HepG2 (cell line): Measurements from ENCODE around the gene TRIM67. TPM values are rescaled to one million over a fixed set of nuclear protein-coding genes. Genes with fewer than 3 reads are reported as not detected.

Experiments used
- ARID5B ChIP-seq: IDR thresholded peaks from 2 replicates; pipeline ENCODE4 v1.4.0; 2020; ENCODE audit warnings: mild to moderate bottlenecking, missing genetic modification reagents
- BATF2 ChIP-seq: sonication (generic); formaldehyde crosslinking; IDR thresholded peaks from 2 replicates; pipeline ENCODE4 v1.8.0; 2022; ENCODE audit warnings: mild to moderate bottlenecking, missing genetic modification reagents, moderate library complexity
- CERS6 ChIP-seq: sonication (generic); formaldehyde crosslinking; IDR thresholded peaks from 2 replicates; pipeline ENCODE4 v1.5.0; 2020; ENCODE audit warnings: missing genetic modification reagents
- CREB3 ChIP-seq: sonication (generic); formaldehyde crosslinking; IDR thresholded peaks from 2 replicates; pipeline ENCODE4 v1.5.0; 2020; ENCODE audit warnings: missing genetic modification reagents
- GTF2F1 ChIP-seq: fragments of 150-350 bp; IDR thresholded peaks from 2 replicates; pipeline ENCODE4 v1.6.1; 2014; ENCODE audit warnings: low read length
- HNF4A ChIP-seq: sonication (generic); formaldehyde crosslinking; IDR thresholded peaks from 2 replicates; pipeline ENCODE4 v1.4.0; 2020; ENCODE audit warnings: missing genetic modification reagents
- KDM1A ChIP-seq: IDR thresholded peaks from 2 replicates; pipeline ENCODE4 v1.6.1; 2016; ENCODE audit warnings: missing compliant biosample characterization
- MTF1 ChIP-seq: sonication (generic); formaldehyde crosslinking; IDR thresholded peaks from 2 replicates; pipeline ENCODE4 v1.5.0; 2020; ENCODE audit warnings: missing genetic modification reagents
- RARA ChIP-seq: IDR thresholded peaks from 2 replicates; pipeline ENCODE4 v1.6.1; 2016; ENCODE audit warnings: missing genetic modification reagents, missing compliant biosample characterization
- RARG ChIP-seq: sonication (generic); formaldehyde crosslinking; IDR thresholded peaks from 2 replicates; pipeline ENCODE4 v1.4.0; 2020; ENCODE audit warnings: low read depth, mild to moderate bottlenecking, missing genetic modification reagents
- RORA ChIP-seq: sonication (generic); formaldehyde crosslinking; IDR thresholded peaks from 2 replicates; pipeline ENCODE4 v1.5.0; 2020; ENCODE audit warnings: mild to moderate bottlenecking, missing genetic modification reagents, moderate library complexity
- ZBTB25 ChIP-seq: IDR thresholded peaks from 2 replicates; pipeline ENCODE4 v1.6.1; 2018; ENCODE audit warnings: missing genetic modification reagents
- ZFP36L1 ChIP-seq: sonication (generic); formaldehyde crosslinking; IDR thresholded peaks from 2 replicates; pipeline ENCODE4 v1.8.0; 2022; ENCODE audit warnings: mild to moderate bottlenecking, missing genetic modification reagents, moderate library complexity
- ZNF121 ChIP-seq: sonication (generic); formaldehyde crosslinking; IDR thresholded peaks from 2 replicates; pipeline ENCODE4 v1.5.0; 2020; ENCODE audit warnings: mild to moderate bottlenecking, missing genetic modification reagents
- ZNF34 ChIP-seq: sonication (generic); formaldehyde crosslinking; IDR thresholded peaks from 2 replicates; pipeline ENCODE4 v1.4.0; 2020; ENCODE audit warnings: mild to moderate bottlenecking, missing genetic modification reagents, borderline replicate concordance
- ZNF770 ChIP-seq: sonication (generic); formaldehyde crosslinking; IDR thresholded peaks from 2 replicates; pipeline ENCODE4 v1.5.0; 2020; ENCODE audit warnings: mild to moderate bottlenecking, missing genetic modification reagents
- ZUFSP ChIP-seq: sonication (generic); formaldehyde crosslinking; IDR thresholded peaks from 2 replicates; pipeline ENCODE4 v1.9.0; 2021; ENCODE audit warnings: missing genetic modification reagents, mild to moderate bottlenecking, borderline replicate concordance
- polyA plus RNA-seq, 8 experiments: library from polyadenylated mRNA; depleted of rRNA in 3 of 8; stranded (reverse) in 7 of 8; unstranded in 1 of 8; fragments of >200 nt; fragmentation: Illumina TruSeq in 4 of 8; extraction: Trizol in 4 of 8; gene quantifications; 2 replicates each; pipeline versions ENCODE4 v1.2.1 to v1.2.3, GENCODE V29; 2011 to 2016; ENCODE audit warnings: low read depth in 4 of 8, missing spikeins in 1 of 8, mixed read lengths in 1 of 8; ENCODE audit not compliant: insufficient read depth in 1 of 8
- total RNA-seq, 5 experiments: library from RNA; depleted of rRNA; stranded (reverse); fragments of >200 nt; fragmentation: Illumina TruSeq; extraction: Trizol; gene quantifications; 2 replicates each; pipeline ENCODE4 v1.2.3, GENCODE V29; 2016; ENCODE audit warnings: low read depth in 1 of 5

TRIM67 gene
- total and polyA plus RNA-seq, 2 of the 13 experiments (the other 11 are each of a cell fraction or from before 2014, with no cell fraction given) = not detected

GRCh38 chr1:231232870-231233734 lies 71.2 kb downstream of the TRIM67 start (continued):
- TF ChIP-seq ARID5B (CRISPR knock-in tag) (peak; percentile 36; the same call in 1 of the 2 replicates), ZNF34 (no peak), CREB3 (no peak), ZBTB25 (CRISPR knock-in tag) (no peak), MTF1 (no peak), HNF4A (CRISPR knock-in tag) (peak; percentile 90), RARG (CRISPR knock-in tag) (no peak), BATF2 (CRISPR knock-in tag) (no peak), ZNF770 (CRISPR knock-in tag) (no peak), KDM1A (CRISPR knock-in tag) (no peak), CERS6 (no peak), ZFP36L1 (CRISPR knock-in tag) (no peak), ZNF121 (CRISPR knock-in tag) (peak; percentile 98), RORA (CRISPR knock-in tag) (no peak), GTF2F1 (no peak), ZUFSP (CRISPR knock-in tag) (no peak), RARA (CRISPR knock-in tag) (peak; percentile 83)
